Measurements from ENCODE around the gene LRRC9. TPM values are rescaled to one million over a fixed set of nuclear protein-coding genes. Genes with fewer than 3 reads are reported as not detected.
"Not testable (repeated sequence)": the region's sequence is repeated elsewhere in the genome, so short reads cannot be mapped to it uniquely, and the experiment has no call there.

Gene LRRC9
- total RNA-seq, 1 experiment from 2014 or later = not detected

GRCh38 chr14:60064491-60065072 is 144.6 kb downstream of the LRRC9 start:
- DNase-seq (ENCODE audit: low read depth) = no peak

- no peak for DNase-seq (ENCODE audit: low read depth)
Measured at GRCh38 chr14:60067882-60068281, 147.9 kb downstream of the LRRC9 start.

GRCh38 chr14:60079723-60080122 is 159.8 kb downstream of the LRRC9 start:
- DNase-seq (ENCODE audit: low read depth) = no peak

GRCh38 chr14:60085085-60085484 is 165.1 kb downstream of the LRRC9 start:
- no peak for DNase-seq (ENCODE audit: low read depth)

GRCh38 chr14:60085693-60086092 is 165.7 kb downstream of the LRRC9 start:
- no peak for DNase-seq (ENCODE audit: low read depth)

GRCh38 chr14:60087668-60088067 is 167.7 kb downstream of the LRRC9 start:
- DNase-seq (ENCODE audit: low read depth) = no peak

GRCh38 chr14:60089221-60089620 is 169.3 kb downstream of the LRRC9 start:
- DNase-seq (ENCODE audit: low read depth) = no peak

- DNase-seq (ENCODE audit: low read depth) = peak; percentile 78
Measured at GRCh38 chr14:60090864-60091519, 171.0 kb downstream of the LRRC9 start.

GRCh38 chr14:60091550-60092525 is 171.9 kb downstream of the LRRC9 start, which contains the start of gene PCNX4:
Gene PCNX4, plus strand, starts transcription at chr14:60091923. Its CDS starts 15,716 bp downstream, at chr14:60107639.
- DNase-seq (ENCODE audit: low read depth) = peak; percentile 99

GRCh38 chr14:60092526-60092920 is 172.6 kb downstream of the LRRC9 start:
- peak; percentile 34 for DNase-seq (ENCODE audit: low read depth)

GRCh38 chr14:60093080-60093479 is 173.1 kb downstream of the LRRC9 start:
- DNase-seq (ENCODE audit: low read depth) = no peak

GRCh38 chr14:60093606-60094005 is 173.7 kb downstream of the LRRC9 start:
- no peak for DNase-seq (ENCODE audit: low read depth)

- peak; percentile 88 for DNase-seq (ENCODE audit: low read depth)
Measured at GRCh38 chr14:60094306-60094897, 174.5 kb downstream of the LRRC9 start.

GRCh38 chr14:60095231-60095630 is 175.3 kb downstream of the LRRC9 start:
- DNase-seq (ENCODE audit: low read depth) = no peak

- peak; percentile 41 for DNase-seq (ENCODE audit: low read depth)
Measured at GRCh38 chr14:60095781-60096450, 176.0 kb downstream of the LRRC9 start.

GRCh38 chr14:60097974-60098373 is 178.0 kb downstream of the LRRC9 start:
- no peak for DNase-seq (ENCODE audit: low read depth)

GRCh38 chr14:60099855-60100254 is 179.9 kb downstream of the LRRC9 start:
- not testable (repeated sequence) for DNase-seq (ENCODE audit: low read depth)

GRCh38 chr14:60101786-60102185 is 181.8 kb downstream of the LRRC9 start:
- DNase-seq (ENCODE audit: low read depth) = no peak

GRCh38 chr14:60102389-60102788 is 182.4 kb downstream of the LRRC9 start:
- DNase-seq (ENCODE audit: low read depth) = no peak

- no peak for DNase-seq (ENCODE audit: low read depth)
Measured at GRCh38 chr14:60106339-60106738, 186.4 kb downstream of the LRRC9 start.

- no peak for DNase-seq (ENCODE audit: low read depth)
Measured at GRCh38 chr14:60107477-60107876, 187.5 kb downstream of the LRRC9 start.
